Heart left ventricle (tissue), 16 donors: ENCODE measurements around the gene DMD. TPM values are rescaled to one million over a fixed set of nuclear protein-coding genes. Genes with fewer than 3 reads are reported as not detected.

Experiments
- ATAC-seq, 4 donors: fragments of 200-7000 bp; cut with Tn5 transposase; one replicate each; pipeline ENCODE4 v1.9.1; 2020 to 2022; ENCODE audit warnings: moderate library complexity in 4 of 4, mild to moderate bottlenecking in 3 of 4, moderate number of reproducible peaks in 1 of 4
- DNase-seq, 5 donors: peaks; one replicate each; pipeline ENCODE4 v3.0.0-alpha.2; 2020
- H3K27ac ChIP-seq, 12 donors: fragments of 200-600 bp; sonication (generic) in 4 of 12; one replicate each; pipeline versions ENCODE4 v1.5.0 to v1.8.0; 2016 to 2022; ENCODE audit warnings: mild to moderate bottlenecking in 2 of 12
- H3K27me3 ChIP-seq, 9 donors: fragments of 200-600 bp; sonication (generic) in 2 of 9; one replicate each; pipeline versions ENCODE4 v1.5.1 to v1.8.0; 2016 to 2022; ENCODE audit warnings: mild to moderate bottlenecking in 3 of 9
- H3K36me3 ChIP-seq, 9 donors: fragments of 200-600 bp; sonication (generic) in 2 of 9; one replicate each; pipeline versions ENCODE4 v1.5.0 to v1.8.0; 2018 to 2022; ENCODE audit warnings: mild to moderate bottlenecking in 2 of 9
- H3K4me1 ChIP-seq, 12 donors: fragments of 200-600 bp; sonication (generic) in 4 of 12; one replicate each; pipeline versions ENCODE4 v1.5.0 to v1.8.0; 2016 to 2022; ENCODE audit warnings: mild to moderate bottlenecking in 3 of 12
- H3K4me3 ChIP-seq, 12 donors: fragments of 200-600 bp; sonication (generic) in 4 of 12; one replicate each; pipeline versions ENCODE4 v1.5.0 to v1.8.0; 2017 to 2022; ENCODE audit warnings: mild to moderate bottlenecking in 9 of 12, moderate library complexity in 4 of 12
- H3K9me3 ChIP-seq, 12 donors: fragments of 200-600 bp; sonication (generic) in 4 of 12; one replicate each; pipeline versions ENCODE4 v1.5.0 to v1.8.0; 2016 to 2022; ENCODE audit warnings: mild to moderate bottlenecking in 1 of 12
- CTCF ChIP-seq, 12 donors: fragments of 200-600 bp; sonication (generic) in 4 of 12; IDR thresholded peaks; one replicate each; pipeline versions ENCODE4 v1.5.0 to v1.8.0; 2018 to 2022; ENCODE audit warnings: antibody characterized with exemption in 12 of 12, mild to moderate bottlenecking in 5 of 12
- POLR2A ChIP-seq, 2 donors: fragments of 450-650 bp; IDR thresholded peaks; one replicate each; pipeline ENCODE4 v1.6.1; 2017; ENCODE audit warnings: antibody characterized with exemption in 2 of 2, mild to moderate bottlenecking in 2 of 2, moderate library complexity in 2 of 2
- WGBS, 4 donors: extraction: QIAGEN DNeasy Blood & Tissue Kit in 2 of 4; methylation state at CpG; one replicate each; pipeline versions ENCODE4 v1.1.5 to v1.1.7; 2013 to 2018; 5-methylcytosine and 5-hydroxymethylcytosine counted together
- intact Hi-C, 10 donors: fragments of 100-400 bp; cut with DNase I; formaldehyde crosslinking; loops; one replicate each; pipeline versions ENCODE4 v1.11.1 to v1.14.2; 2022
- polyA plus RNA-seq, 2 donors: library from polyadenylated mRNA; stranded (reverse); fragments of 200-250 nt; gene quantifications; one replicate each; pipeline ENCODE4 v1.2.3, GENCODE V29; 2013
- total RNA-seq, 9 donors: library from RNA; depleted of rRNA in 2 of 9; stranded (reverse); fragments of >200 nt in 2 of 9; fragmentation: NEBNext Ultra II Directional in 3 of 9; extraction: Animal tissue kit (Norgen Biotek cat#: 25700) in 3 of 9; gene quantifications; one replicate each; pipeline versions ENCODE4 v1.1.0 to v1.2.4, GENCODE V29; 2016 to 2023
- donor health status: ischemic (EF 13 %, LVEDD 7.1; RV severe dilation, severe dysfunction).
- donor health status: healthy with polysubstance abuse.
- donor health status: DM: no; HTN: yes; CAD: no.
- donor health status: DM: no; HTN: no; CAD: no.
- donor health status: ischemic (EF 25% LVEDD 6.9; RV normal size, moderate dysfunction).
- donor health status: ischemic (EF 25% LVEDD 5.7; RV mildly dilated, moderate dysfunction).
- donor health status: healthy.
- donor health status: DM: yes; HTN: yes; CAD: no.
- donor health status: ischemic (EF 35%, LVEDD 5.7; RV mildly dilated, moderate dysfunction).
- donor health status: nonischemic (EF 11% LVEDD 7.7; RV severe dilation, severe dysfunction).
- donor health status: DM: yes; HTN: yes; CAD: no.
- donor health status: PGD.
- donor health status: ischemic (EF 29% LVEDD 5.4; RV normal size, mild dysfunction).
- donor health status: nonischemic (EF 23%, LVEDD 6.1; RV moderate dilation, normal function).

The DMD gene
- total and polyA plus RNA-seq, 11 donors, result 34.7 to 236 (median 162) TPM

GRCh38 chrX:32010948-32011347 lies 1200.4 kb downstream of the DMD start:
- H3K4me1 ChIP-seq, result no peaks in the 10 kb centered on the region
- H3K4me3 ChIP-seq, result no peak overlapping the region
- H3K27ac ChIP-seq, result no peak overlapping the region
- WGBS, 4 donors, result 74 to 90% (median 81%) methylated on average over 5 of the region's 5 CpGs
- intact Hi-C loops, result no loop called here
- TF ChIP-seq CTCF (IDR thresholded peaks at IDR 0.05), result no peak
- TF ChIP-seq POLR2A (IDR thresholded peaks at IDR 0.05), result no peak
- H3K27me3 ChIP-seq, result no peaks in the 10 kb centered on the region
- DNase-seq (no peak), ATAC-seq (no peak)
- no peaks in the 10 kb centered on the region for H3K36me3 ChIP-seq
- no peaks in the 10 kb centered on the region for H3K9me3 ChIP-seq

- intact Hi-C loops, result no loop called here
- WGBS, 4 donors, result 70 to 85% (median 77%) methylated on average over 4 of the region's 4 CpGs
- no peaks in the 10 kb centered on the region for H3K4me1 ChIP-seq
- H3K36me3 ChIP-seq, result no peaks in the 10 kb centered on the region
- no peak for TF ChIP-seq CTCF (IDR thresholded peaks at IDR 0.05)
- TF ChIP-seq POLR2A (IDR thresholded peaks at IDR 0.05), result no peak
- H3K4me3 ChIP-seq, result no peak overlapping the region
- ATAC-seq (no peak), DNase-seq (no peak)
- no peak overlapping the region for H3K27ac ChIP-seq
- H3K27me3 ChIP-seq, result no peaks in the 10 kb centered on the region
- no peaks in the 10 kb centered on the region for H3K9me3 ChIP-seq
These were observed 1201.1 kb downstream of the DMD start for GRCh38 chrX:32010212-32010611.

GRCh38 chrX:31993637-31994036 lies 1217.7 kb downstream of the DMD start:
- H3K36me3 ChIP-seq, result no peaks in the 10 kb centered on the region
- 47 to 50% (median 47%) methylated on average over 4 of the region's 4 CpGs for WGBS, 4 donors
- no peak for TF ChIP-seq CTCF (IDR thresholded peaks at IDR 0.05)
- no peak for TF ChIP-seq POLR2A (IDR thresholded peaks at IDR 0.05)
- H3K27me3 ChIP-seq, result no peaks in the 10 kb centered on the region
- intact Hi-C loops, result no loop called here
- no peaks in the 10 kb centered on the region for H3K4me1 ChIP-seq
- DNase-seq, result no peak
- no peaks in the 10 kb centered on the region for H3K9me3 ChIP-seq
- H3K4me3 ChIP-seq, result no peak overlapping the region
- ATAC-seq, result no peak
- H3K27ac ChIP-seq, result no peak overlapping the region

GRCh38 chrX:31988975-31989374 lies 1222.4 kb downstream of the DMD start:
- Histone ChIP-seq H3K36me3 (no peaks in the 10 kb centered on the region), H3K4me1 (no peaks in the 10 kb centered on the region), H3K9me3 (no peaks in the 10 kb centered on the region), H3K27me3 (no peaks in the 10 kb centered on the region), H3K4me3 (no peak overlapping the region), H3K27ac (no peak overlapping the region)
- DNase-seq (no peak), ATAC-seq (no peak)
- no peak for TF ChIP-seq CTCF (IDR thresholded peaks at IDR 0.05)
- no peak for TF ChIP-seq POLR2A (IDR thresholded peaks at IDR 0.05)
- WGBS, 4 donors, result 74 to 94% (median 78%) methylated on average over 5 of the region's 5 CpGs
- intact Hi-C loops, result no loop called here
